ENCODE data around the gene SYTL4. TPM values are rescaled to one million over a fixed set of nuclear protein-coding genes. Genes with fewer than 3 reads are reported as not detected.

Gene SYTL4
- total RNA-seq, 1 experiment from 2014 or later, result 0.13 TPM

DNA sequence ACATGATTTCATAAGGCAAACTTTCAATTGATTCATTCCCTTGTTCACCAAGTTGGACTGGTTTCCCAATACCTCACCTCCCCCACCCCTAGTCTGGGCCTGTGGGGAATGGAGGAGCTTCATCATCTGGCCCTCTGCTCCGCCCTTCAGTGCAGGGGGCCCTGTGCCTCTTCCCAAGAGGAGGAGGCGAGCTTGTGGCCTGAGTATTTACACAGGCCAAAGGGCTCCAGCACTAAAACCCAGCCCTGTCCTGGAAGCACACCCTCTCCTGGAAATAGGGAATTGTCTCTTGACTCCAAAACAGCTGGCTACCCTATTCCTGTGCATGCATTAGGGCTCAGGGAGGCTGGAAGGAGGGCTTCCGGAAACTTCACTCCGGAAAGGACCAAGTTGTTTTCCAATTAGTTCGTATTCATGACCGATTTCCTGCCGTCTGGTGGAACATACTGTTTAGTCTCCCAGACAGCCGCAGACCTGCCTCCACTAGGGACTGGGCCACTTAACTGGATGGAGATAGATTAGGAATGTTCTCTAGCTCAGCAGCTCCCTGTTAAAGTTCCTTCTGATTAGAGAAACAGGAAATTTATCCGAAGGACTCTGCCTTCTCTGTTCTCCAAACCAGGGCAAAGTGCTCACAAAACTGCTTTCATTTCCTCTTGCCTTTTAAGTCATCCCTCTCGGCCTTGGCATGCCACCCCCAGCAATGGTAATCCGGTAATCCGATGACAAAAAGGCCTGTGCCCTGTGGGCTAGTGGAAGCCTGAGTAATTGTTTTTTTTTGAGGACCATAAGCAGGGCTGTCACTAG lies 82.2 kb downstream of the SYTL4 start:
- DNase-seq, result no peak
- Histone ChIP-seq H2AFZ (ENCODE audit: low read length) (no peak overlapping the region), H3K56ac (ENCODE audit: insufficient read length, low read depth, low read length) (no peak overlapping the region), H3K23ac (ENCODE audit: insufficient read length, low read depth, low read length) (no peak overlapping the region), H2BK20ac (ENCODE audit: low read depth, low read length, poor library complexity, severe bottlenecking) (no peak overlapping the region), H3K4me2 (ENCODE audit: insufficient read depth, insufficient read length, low read length) (no peak overlapping the region), H4K91ac (ENCODE audit: insufficient read length, low read depth, low read length) (no peak overlapping the region), H4K20me1 (ENCODE audit: control insufficient read depth, insufficient read depth, insufficient read length) (no peaks in the 10 kb centered on the region), H2BK12ac (ENCODE audit: insufficient read length, low read depth, low read length) (no peak overlapping the region), H2BK120ac (ENCODE audit: low read depth, low read length, poor library complexity, severe bottlenecking) (no peak overlapping the region), H2BK5ac (ENCODE audit: insufficient read length, low read length) (no peak overlapping the region), H3K14ac (ENCODE audit: insufficient read depth, low read length) (no peak overlapping the region), H3K27ac (ENCODE audit: insufficient read length, low read depth, low read length) (no peak overlapping the region), H3T11ph (ENCODE audit: low read length) (no peak overlapping the region), H2BK15ac (ENCODE audit: low read depth, low read length) (no peak overlapping the region), H3K18ac (ENCODE audit: insufficient read length, low read depth, low read length) (no peak overlapping the region), H3K9ac (ENCODE audit: extremely low read depth, insufficient read length, low read length) (no peak overlapping the region), H3K4ac (ENCODE audit: low read depth, low read length) (no peak overlapping the region), H4K5ac (ENCODE audit: insufficient read length, low read depth, low read length) (no peak overlapping the region), H3K9me3 (ENCODE audit: control insufficient read depth, low read depth, low read length) (peaks cover 4% of the 10 kb centered on the region), H2AK5ac (ENCODE audit: insufficient read length, low read length) (no peak overlapping the region), H3K4me1 (ENCODE audit: insufficient read depth, low read length) (peaks cover 3% of the 10 kb centered on the region; the same call in 1 of the 2 replicates), H3K27me3 (ENCODE audit: insufficient read depth, low read length) (no peaks in the 10 kb centered on the region), H3K79me2 (ENCODE audit: insufficient read depth, low read length) (no peaks in the 10 kb centered on the region), H3K23me2 (ENCODE audit: insufficient read length, low read depth, low read length, poor library complexity, severe bottlenecking) (no peaks in the 10 kb centered on the region), H3K79me1 (ENCODE audit: insufficient read depth, low read depth, low read length, poor library complexity, severe bottlenecking) (no peaks in the 10 kb centered on the region), H4K8ac (replicated peaks; ENCODE audit: insufficient read length, low read depth, low read length) (no peak overlapping the region)
- no peak overlapping the region; a peak in 1 of 7 replicates for H3K27ac Mint-ChIP-seq
- H3K9me3 Mint-ChIP-seq, result peaks cover 0 to 67% of the 10 kb centered on the region in 2 experiments
- WGBS (ENCODE audit: extremely low coverage, insufficient read length, low lambda C conversion rate), result no CpG with 5 or more reads among the region's 12 CpGs
- no peaks in the 10 kb centered on the region; a peak in 3 of 7 replicates for H3K36me3 Mint-ChIP-seq (ENCODE audit: insufficient read depth in 1 of 3, low read depth in 3 of 3)
- peaks cover 20 to 23% of the 10 kb centered on the region in 2 experiments for H3K4me1 Mint-ChIP-seq
- peaks cover 4% of the 10 kb centered on the region for H3K27me3 Mint-ChIP-seq (ENCODE audit: low read depth)
- TF ChIP-seq, protein P1, sequence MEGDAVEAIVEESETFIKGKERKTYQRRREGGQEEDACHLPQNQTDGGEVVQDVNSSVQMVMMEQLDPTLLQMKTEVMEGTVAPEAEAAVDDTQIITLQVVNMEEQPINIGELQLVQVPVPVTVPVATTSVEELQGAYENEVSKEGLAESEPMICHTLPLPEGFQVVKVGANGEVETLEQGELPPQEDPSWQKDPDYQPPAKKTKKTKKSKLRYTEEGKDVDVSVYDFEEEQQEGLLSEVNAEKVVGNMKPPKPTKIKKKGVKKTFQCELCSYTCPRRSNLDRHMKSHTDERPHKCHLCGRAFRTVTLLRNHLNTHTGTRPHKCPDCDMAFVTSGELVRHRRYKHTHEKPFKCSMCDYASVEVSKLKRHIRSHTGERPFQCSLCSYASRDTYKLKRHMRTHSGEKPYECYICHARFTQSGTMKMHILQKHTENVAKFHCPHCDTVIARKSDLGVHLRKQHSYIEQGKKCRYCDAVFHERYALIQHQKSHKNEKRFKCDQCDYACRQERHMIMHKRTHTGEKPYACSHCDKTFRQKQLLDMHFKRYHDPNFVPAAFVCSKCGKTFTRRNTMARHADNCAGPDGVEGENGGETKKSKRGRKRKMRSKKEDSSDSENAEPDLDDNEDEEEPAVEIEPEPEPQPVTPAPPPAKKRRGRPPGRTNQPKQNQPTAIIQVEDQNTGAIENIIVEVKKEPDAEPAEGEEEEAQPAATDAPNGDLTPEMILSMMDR (conservative IDR thresholded peaks at IDR 0.05), result no peak
- H3K4me3 Mint-ChIP-seq, result no peak overlapping the region

All from H9 (cell line).